GM12892 (cell line): ENCODE data around the gene SSTR1.

Experiments used
- POLR2A ChIP-seq: IDR thresholded peaks from 2 replicates; pipeline ENCODE4 v1.6.1; 2011; ENCODE audit warnings: low read depth, low read length, control low read depth
- POLR2AphosphoS5 ChIP-seq: IDR thresholded peaks from 2 replicates; pipeline ENCODE4 v1.6.1; 2011; ENCODE audit warnings: low read depth, low read length, control low read depth

DNA sequence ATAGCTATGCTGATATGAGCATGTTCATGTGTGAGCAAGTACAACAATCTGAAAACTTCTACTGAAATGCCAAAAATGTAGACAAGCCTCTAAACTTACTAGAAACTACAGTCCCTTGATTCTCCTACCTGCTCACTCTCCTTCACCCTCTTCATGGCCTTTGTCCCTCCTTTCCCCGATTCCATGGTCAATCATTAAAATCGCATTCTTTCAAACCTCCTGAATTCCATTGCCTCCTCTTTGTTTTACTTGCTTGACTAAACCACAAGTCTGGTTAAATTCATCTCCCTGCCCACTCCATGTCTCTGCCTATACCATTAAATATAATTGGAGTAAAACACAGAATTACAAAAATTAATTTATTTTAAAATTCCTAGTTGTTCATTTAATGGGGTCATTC is 33.0 kb upstream of the SSTR1 start:
- TF ChIP-seq POLR2A (no peak), POLR2AphosphoS5 (no peak)
